K562 (cell line): ENCODE measurements around the gene SANBR.

ENCODE experiments used
- CBFA2T3 ChIP-seq: fragments of 450-650 bp; IDR thresholded peaks from 2 replicates; pipeline ENCODE4 v1.6.1; 2017
- CREB1 ChIP-seq, 2 experiments: sonication (generic) in 1 of 2; formaldehyde crosslinking in 1 of 2; IDR thresholded peaks; 2 replicates each; pipeline versions ENCODE4 v1.6.1 to v1.8.0; 2012 to 2022; ENCODE audit warnings: inconsistent platforms in 1 of 2, mild to moderate bottlenecking in 1 of 2, missing genetic modification reagents in 1 of 2, moderate library complexity in 1 of 2
- CTCF ChIP-seq, 3 experiments: IDR thresholded peaks in 2 of 3; conservative IDR thresholded peaks in 1 of 3; 2 replicates each; pipeline ENCODE4 v1.5.1; 2011 to 2012; ENCODE audit warnings: low read length in 3 of 3, mild to moderate bottlenecking in 3 of 3, control low read depth in 2 of 3, improper control_type of control experiment in 1 of 3, inconsistent platforms in 1 of 3, low read depth in 1 of 3, mixed read lengths in 1 of 3, moderate library complexity in 1 of 3; ENCODE audit not compliant: insufficient read depth in 2 of 3
- HDAC6 ChIP-seq: IDR thresholded peaks from 2 replicates; pipeline ENCODE4 v1.6.1; 2012; ENCODE audit warnings: low read depth, mild to moderate bottlenecking, control low read depth, inconsistent platforms, low read length, moderate library complexity
- MAFK ChIP-seq: IDR thresholded peaks from 2 replicates; pipeline ENCODE4 v1.6.1; 2011; ENCODE audit warnings: low read length, improper control_type of control experiment
- NFXL1 ChIP-seq: fragments of 450-650 bp; formaldehyde crosslinking; IDR thresholded peaks from 2 replicates; pipeline ENCODE4 v1.4.0; 2021; ENCODE audit warnings: mild to moderate bottlenecking
- NR2C2 ChIP-seq, 2 experiments: fragments of 200-800 bp in 1 of 2; sonication (Bioruptor generic) in 1 of 2; sonication (generic) in 1 of 2; formaldehyde crosslinking in 1 of 2; IDR thresholded peaks; 2 replicates each; pipeline versions ENCODE4 v1.6.1 to v1.8.0; 2016 to 2022; ENCODE audit warnings: mild to moderate bottlenecking in 1 of 2, missing compliant biosample characterization in 1 of 2, missing genetic modification characterization in 1 of 2, missing genetic modification reagents in 1 of 2
- POLR2AphosphoS5 ChIP-seq: IDR thresholded peaks from 2 replicates; pipeline ENCODE4 v1.6.1; 2011; ENCODE audit warnings: mild to moderate bottlenecking, low read depth, low read length, moderate library complexity; ENCODE audit not compliant: control insufficient read depth, insufficient read depth
- ZC3H11A ChIP-seq: IDR thresholded peaks from 2 replicates; pipeline ENCODE4 v1.6.1; 2012; ENCODE audit warnings: low read depth, low read length, improper control_type of control experiment
- TF ChIP-seq, protein P1 (sequence below): fragments of 250-450 bp; sonication (Bioruptor Pico); IDR thresholded peaks from 2 replicates; pipeline ENCODE4 v1.8.0; 2021; ENCODE audit warnings: mild to moderate bottlenecking, moderate library complexity

DNA sequence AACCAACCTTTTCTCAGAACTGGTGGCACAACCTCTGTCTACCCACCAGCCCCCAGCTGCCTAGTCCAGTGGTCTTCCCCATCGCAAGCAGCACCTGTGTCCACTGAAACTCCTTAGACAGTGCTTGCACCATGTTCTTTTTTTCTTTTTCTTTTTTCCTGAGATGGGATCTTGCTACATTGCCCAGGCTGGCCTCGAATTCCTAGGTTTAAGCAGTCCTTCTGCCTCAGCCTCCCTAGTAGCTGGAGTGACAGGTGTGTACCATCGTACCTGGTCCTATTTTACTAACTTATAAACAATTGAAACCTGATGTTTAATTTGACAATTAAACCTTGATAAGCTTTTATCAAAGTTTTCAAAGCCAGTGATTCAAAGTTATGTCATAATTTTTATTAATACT lies 30.8 kb downstream of the SANBR start:
- TF ChIP-seq POLR2AphosphoS5 (no peak), ZC3H11A (no peak), CBFA2T3 (no peak), CREB1 (IDR thresholded peaks at IDR 0.05) (no peak), CREB1 (CRISPR knock-in tag; IDR thresholded peaks at IDR 0.05) (no peak), NR2C2 (CRISPR knock-in tag; IDR thresholded peaks at IDR 0.05) (no peak), NR2C2 (tag; IDR thresholded peaks at IDR 0.05) (no peak), MAFK (no peak), NFXL1 (CRISPR knock-in tag) (no peak), HDAC6 (no peak), CTCF (IDR thresholded peaks at IDR 0.05 in 2 of 3, conservative IDR thresholded peaks at IDR 0.05 in 1 of 3; ENCODE audit: insufficient read depth in 2 of 3, low read depth in 1 of 3, low read length in 3 of 3) (no peak)
- TF ChIP-seq, protein P1, sequence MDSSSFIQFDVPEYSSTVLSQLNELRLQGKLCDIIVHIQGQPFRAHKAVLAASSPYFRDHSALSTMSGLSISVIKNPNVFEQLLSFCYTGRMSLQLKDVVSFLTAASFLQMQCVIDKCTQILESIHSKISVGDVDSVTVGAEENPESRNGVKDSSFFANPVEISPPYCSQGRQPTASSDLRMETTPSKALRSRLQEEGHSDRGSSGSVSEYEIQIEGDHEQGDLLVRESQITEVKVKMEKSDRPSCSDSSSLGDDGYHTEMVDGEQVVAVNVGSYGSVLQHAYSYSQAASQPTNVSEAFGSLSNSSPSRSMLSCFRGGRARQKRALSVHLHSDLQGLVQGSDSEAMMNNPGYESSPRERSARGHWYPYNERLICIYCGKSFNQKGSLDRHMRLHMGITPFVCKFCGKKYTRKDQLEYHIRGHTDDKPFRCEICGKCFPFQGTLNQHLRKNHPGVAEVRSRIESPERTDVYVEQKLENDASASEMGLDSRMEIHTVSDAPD: no peak
